H1 (cell line): ENCODE results near the gene PAK6. TPM values are rescaled to one million over a fixed set of nuclear protein-coding genes. Genes with fewer than 3 reads are reported as not detected.
A peak's percentile ranks its signal among the peaks of the same experiment; 100 is the strongest.

Experiments used
- CTCF ChIA-PET: fragments of 300-600 bp; sonication (Branson Sonifier 250); formaldehyde crosslinking; loops from one replicate; lab custom pipeline; 2021; ENCODE audit not compliant: partially characterized antibody; lab: Charles Lee
- POLR2A ChIA-PET: fragments of 300-600 bp; sonication (Branson Sonifier 250); formaldehyde crosslinking; loops from one replicate; lab custom pipeline; 2021; ENCODE audit warnings: inconsistent platforms; ENCODE audit not compliant: partially characterized antibody; lab: Charles Lee
- DNase-seq, 2 experiments: peaks; one replicate each; pipeline versions ENCODE4 v3.0.0 to v3.0.0-alpha.2; 2010 to 2022; ENCODE audit warnings: low spot score in 2 of 2, low read depth in 1 of 2, mixed read lengths in 1 of 2
- FAIRE-seq: peaks from 2 replicates; lab custom pipeline; 2011; peaks lifted over from hg19 to GRCh38; lab: Jason Lieb, UNC
- H2AFZ ChIP-seq: 2 replicates; pipeline ENCODE4 v1.8.1; 2012; ENCODE audit warnings: low read length, inconsistent platforms
- H2AK5ac ChIP-seq: 2 replicates; pipeline ENCODE4 v1.6.1; 2013; ENCODE audit warnings: low read depth, low read length
- H2BK120ac ChIP-seq: replicated peaks from 2 replicates; pipeline ENCODE3; 2013; ENCODE audit warnings: low read depth, low read length, inconsistent platforms
- H2BK12ac ChIP-seq: 2 replicates; pipeline ENCODE4 v1.6.1; 2013; ENCODE audit warnings: low read depth, low read length
- H2BK15ac ChIP-seq: 2 replicates; pipeline ENCODE4 v1.6.1; 2013; ENCODE audit warnings: low read length
- H2BK20ac ChIP-seq: 2 replicates; pipeline ENCODE4 v1.6.1; 2013; ENCODE audit warnings: low read length
- H2BK5ac ChIP-seq: 2 replicates; pipeline ENCODE4 v1.6.1; 2013; ENCODE audit warnings: low read depth, low read length
- H3K14ac ChIP-seq: 2 replicates; pipeline ENCODE4 v1.6.1; 2013; ENCODE audit warnings: inconsistent platforms; ENCODE audit not compliant: insufficient read length
- H3K18ac ChIP-seq: 2 replicates; pipeline ENCODE4 v1.6.1; 2013; ENCODE audit warnings: low read length; ENCODE audit errors: extremely low read depth
- H3K23ac ChIP-seq: 2 replicates; pipeline ENCODE4 v1.6.1; 2013; ENCODE audit warnings: inconsistent platforms; ENCODE audit not compliant: insufficient read length
- H3K23me2 ChIP-seq: 2 replicates; pipeline ENCODE4 v1.6.1; 2013; ENCODE audit warnings: low read depth, low read length
- H3K27ac ChIP-seq: 2 replicates; pipeline ENCODE4 v1.6.1; 2011; ENCODE audit warnings: low read depth, low read length, inconsistent platforms
- H3K27me3 ChIP-seq, 4 experiments: replicated peaks in 1 of 4; 1 replicate in 1 of 4; 2 replicates in 3 of 4; pipeline versions ENCODE4 v1.6.1 to v1.8.1; 2011 to 2013; ENCODE audit warnings: low read length in 3 of 4, mild to moderate bottlenecking in 3 of 4, inconsistent platforms in 2 of 4, mixed read lengths in 2 of 4, moderate library complexity in 1 of 4; ENCODE audit not compliant: control insufficient read depth in 3 of 4, insufficient read depth in 3 of 4; ENCODE audit errors: extremely low read depth in 1 of 4
- H3K36me3 ChIP-seq, 4 experiments: 2 replicates each; pipeline versions ENCODE4 v1.6.1 to v1.8.1; 2011 to 2013; ENCODE audit warnings: mild to moderate bottlenecking in 4 of 4, low read length in 3 of 4, moderate library complexity in 2 of 4, control low read depth in 1 of 4, inconsistent platforms in 1 of 4; ENCODE audit not compliant: insufficient read depth in 4 of 4, control insufficient read depth in 2 of 4
- H3K4ac ChIP-seq: replicated peaks from 2 replicates; pipeline ENCODE3; 2013; ENCODE audit warnings: low read length, low read depth, mixed read lengths, inconsistent platforms; ENCODE audit not compliant: insufficient read length
- H3K4me1 ChIP-seq, 4 experiments: replicated peaks in 1 of 4; 1 replicate in 1 of 4; 2 replicates in 3 of 4; pipeline versions ENCODE4 v1.6.1 to v1.8.1; 2011 to 2013; ENCODE audit warnings: low read length in 3 of 4, inconsistent platforms in 2 of 4, mixed read lengths in 1 of 4; ENCODE audit not compliant: insufficient read depth in 4 of 4, control insufficient read depth in 3 of 4
- H3K4me2 ChIP-seq, 2 experiments: 2 replicates each; pipeline versions ENCODE4 v1.6.1 to v1.8.1; 2011 to 2013; ENCODE audit warnings: low read depth in 2 of 2, low read length in 2 of 2, control low read depth in 1 of 2, inconsistent platforms in 1 of 2, mild to moderate bottlenecking in 1 of 2; ENCODE audit not compliant: insufficient read depth in 1 of 2
- H3K4me3 ChIP-seq, 4 experiments: fragments of 200-600, 300-600 bp in 1 of 4; sonication (generic), shearing (Covaris generic), sonication (Bioruptor Twin) in 1 of 4; 2 replicates each; pipeline versions ENCODE4 v1.5.1 to v1.8.1; 2011 to 2016; ENCODE audit warnings: low read length in 4 of 4, low read depth in 3 of 4, control low read depth in 2 of 4, inconsistent platforms in 2 of 4, mild to moderate bottlenecking in 2 of 4, mixed read lengths in 1 of 4, moderate library complexity in 1 of 4; ENCODE audit not compliant: insufficient read depth in 2 of 4; ENCODE audit errors: extremely low read depth in 1 of 4
- H3K56ac ChIP-seq: replicated peaks from 2 replicates; pipeline ENCODE3; 2013; ENCODE audit warnings: low read depth, mild to moderate bottlenecking, mixed read lengths, low read length, inconsistent platforms; ENCODE audit not compliant: insufficient read length
- H3K79me1 ChIP-seq: 2 replicates; pipeline ENCODE4 v1.6.1; 2013; ENCODE audit warnings: low read depth, low read length, control low read depth
- H3K79me2 ChIP-seq, 2 experiments: 2 replicates each; pipeline versions ENCODE4 v1.6.1 to v1.8.1; 2012 to 2013; ENCODE audit warnings: low read length in 2 of 2, mild to moderate bottlenecking in 2 of 2, inconsistent platforms in 1 of 2; ENCODE audit not compliant: insufficient read depth in 2 of 2, control insufficient read depth in 1 of 2
- H3K9ac ChIP-seq, 4 experiments: replicated peaks in 1 of 4; 1 replicate in 1 of 4; 2 replicates in 3 of 4; pipeline versions ENCODE4 v1.6.1 to v1.8.1; 2011 to 2013; ENCODE audit warnings: low read depth in 3 of 4, low read length in 3 of 4, control low read depth in 2 of 4, mild to moderate bottlenecking in 2 of 4, moderate library complexity in 2 of 4, inconsistent platforms in 1 of 4; ENCODE audit errors: extremely low read depth in 1 of 4
- H3K9me3 ChIP-seq, 2 experiments: 2 replicates each; pipeline versions ENCODE4 v1.6.1 to v1.8.1; 2012 to 2013; ENCODE audit warnings: mild to moderate bottlenecking in 2 of 2, moderate library complexity in 2 of 2, control low read depth in 1 of 2, inconsistent platforms in 1 of 2, low read depth in 1 of 2, low read length in 1 of 2, mixed read lengths in 1 of 2; ENCODE audit not compliant: insufficient read depth in 2 of 2
- H4K20me1 ChIP-seq, 2 experiments: replicated peaks in 1 of 2; 2 replicates each; pipeline versions ENCODE3 to v1.8.1; 2011 to 2013; ENCODE audit warnings: inconsistent platforms in 2 of 2, low read length in 2 of 2, mild to moderate bottlenecking in 1 of 2; ENCODE audit not compliant: insufficient read depth in 2 of 2, control insufficient read depth in 1 of 2
- H4K5ac ChIP-seq: 2 replicates; pipeline ENCODE4 v1.6.1; 2013; ENCODE audit warnings: low read length, low read depth, mixed read lengths, inconsistent platforms; ENCODE audit not compliant: insufficient read length
- H4K8ac ChIP-seq: 2 replicates; pipeline ENCODE4 v1.8.0; 2013; ENCODE audit warnings: mild to moderate bottlenecking, moderate library complexity, low read length, inconsistent platforms; ENCODE audit not compliant: insufficient read depth; ENCODE audit errors: extremely low read depth
- H4K91ac ChIP-seq: replicated peaks from 2 replicates; pipeline ENCODE3; 2013; ENCODE audit warnings: low read length, mixed read lengths, inconsistent platforms; ENCODE audit not compliant: insufficient read length
- CHD1 ChIP-seq: IDR thresholded peaks from 2 replicates; pipeline ENCODE4 v1.6.1; 2012; ENCODE audit warnings: low read depth, low read length, improper control_type of control experiment
- KDM1A ChIP-seq: fragments of 200-600, 300-600 bp; sonication (generic); IDR thresholded peaks from 2 replicates; pipeline ENCODE4 v1.7.1; 2016; ENCODE audit warnings: mild to moderate bottlenecking, low read length, borderline replicate concordance
- whole genome bisulfite sequencing, 2 experiments: shearing (Covaris generic) in 1 of 2; methylation state at CpG; one replicate each; pipeline versions ENCODE4 v1.1.6 to v1.1.7; 2013 to 2015; ENCODE audit warnings: low lambda C conversion rate in 2 of 2, mixed read lengths in 2 of 2, inconsistent platforms in 1 of 2, low coverage in 1 of 2, missing lambda C conversion rate in 1 of 2; ENCODE audit not compliant: insufficient replicate concordance in 2 of 2, insufficient coverage in 1 of 2, insufficient read length in 1 of 2; ENCODE audit errors: extremely low coverage in 1 of 2, missing lambda C conversion rate in 1 of 2; 5-methylcytosine and 5-hydroxymethylcytosine counted together
- polyA plus RNA-seq, 7 experiments: library from polyadenylated mRNA; depleted of rRNA in 3 of 7; stranded (reverse) in 5 of 7; unstranded in 2 of 7; fragments of >200 nt in 5 of 7; fragments of 200-250 nt in 2 of 7; gene quantifications; 1 replicate in 5 of 7; 2 replicates in 1 of 7; 4 replicates in 1 of 7; pipeline versions ENCODE4 v1.2.1 to v1.2.3, GENCODE V29; 2011 to 2013; ENCODE audit warnings: missing spikeins in 2 of 7, mixed read lengths in 2 of 7
- total RNA-seq: library from RNA; stranded (reverse); fragmentation: NEBNext Ultra II Directional; extraction: Animal tissue kit (Norgen Biotek cat#: 25700); gene quantifications from 2 replicates; pipeline ENCODE4 v1.2.1, GENCODE V29; 2021

The PAK6 gene
- total and polyA plus RNA-seq, 2 of the 8 experiments (the other 6 are each of a cell fraction or from before 2014, with no cell fraction given) = 6.9 to 9.4 TPM

- H4K91ac ChIP-seq = no peak overlapping the region
- H2BK120ac ChIP-seq = no peak overlapping the region
- H2BK5ac ChIP-seq = no peak overlapping the region
- no peaks in the 10 kb centered on the region for H3K79me2 ChIP-seq
- CTCF ChIA-PET = interaction anchor here (0.6 to 27.9 kb wide), 15 partner anchors 9 to 248 kb away, joined by 3 to 1340 read pairs (median 32); partner anchors contain the start of genes ANKRD63, BMF, CCDC9B and INAFM2
- no peak overlapping the region for H2BK15ac ChIP-seq
- H3K9ac ChIP-seq = no peak overlapping the region
- H2BK20ac ChIP-seq = no peak overlapping the region
- no peak overlapping the region for H3K4me3 ChIP-seq
- H3K79me1 ChIP-seq = no peaks in the 10 kb centered on the region
- DNase-seq (no peak), FAIRE-seq (no peak)
- H3K4me2 ChIP-seq = no peak overlapping the region
- no peaks in the 10 kb centered on the region for H3K36me3 ChIP-seq
- H3K56ac ChIP-seq = no peak overlapping the region
- no peak overlapping the region for H3K23ac ChIP-seq
- H3K14ac ChIP-seq = no peak overlapping the region
- H3K27ac ChIP-seq = no peak overlapping the region
- H3K4ac ChIP-seq = no peak overlapping the region
- H3K18ac ChIP-seq = no peak overlapping the region
- H3K4me1 ChIP-seq = peaks cover 0 to 8% (median 4%) of the 10 kb centered on the region in 4 experiments; a peak in 6 of 7 replicates
- 83% methylated on average over 5 of the region's 5 CpGs; no CpG with 5 or more reads in 1 of the 2 experiments for WGBS, 2 experiments
- TF ChIP-seq KDM1A = peak; percentile 63; the same call in 1 of the 2 replicates
- no peak for TF ChIP-seq CHD1
- TF ChIP-seq, all 59 proteins: peak for 1
- Histone ChIP-seq H3K9me3 (no peaks in the 10 kb centered on the region), H3K23me2 (no peaks in the 10 kb centered on the region), H4K5ac (no peak overlapping the region), H4K20me1 (no peaks in the 10 kb centered on the region), H4K8ac (no peak overlapping the region), H2BK12ac (no peak overlapping the region), H2AFZ (no peak overlapping the region), H3K27me3 (peaks cover 2 to 17% (median 9%) of the 10 kb centered on the region in 4 experiments; a peak in 6 of 7 replicates), H2AK5ac (no peak overlapping the region)
- POLR2A ChIA-PET = interaction anchor here (1.0 to 2.0 kb wide), 5 partner anchors 23 to 91 kb away, joined by 3 to 7 read pairs (median 5); partner anchors contain the start of gene PAK6
These were observed 36.7 kb downstream of the PAK6 start for GRCh38 chr15:40275523-40275922.
